ENCODE measurements around the gene EXOC2.

EXOC2 gene

GRCh38 chr6:729606-730320 is 36.8 kb upstream of the EXOC2 start:
- no peaks in the 10 kb centered on the region; the same call in 1 of the 2 replicates for H3K27me3 ChIP-seq (ENCODE audit: insufficient read depth, low read length)
- no peak for TF ChIP-seq CTCF (IDR thresholded peaks at IDR 0.05; ENCODE audit: low read length)
- no peak for TF ChIP-seq EZH2 (IDR thresholded peaks at IDR 0.05; ENCODE audit: borderline replicate concordance, low read length)
- no peaks in the 10 kb centered on the region for H3K4me1 ChIP-seq (ENCODE audit: insufficient read depth, low read length, severe bottlenecking)
- H3K4me2 ChIP-seq (ENCODE audit: low read length): no peak overlapping the region
- no peak overlapping the region for H3K27ac ChIP-seq (ENCODE audit: low read depth, low read length, poor library complexity, severe bottlenecking)
- H3K9me2 ChIP-seq (ENCODE audit: low read depth, low read length): no peaks in the 10 kb centered on the region
- H4K20me1 ChIP-seq (ENCODE audit: insufficient read depth, low read length): no peaks in the 10 kb centered on the region
- H3K36me3 ChIP-seq (ENCODE audit: insufficient read depth, low read length): no peaks in the 10 kb centered on the region
- no peak overlapping the region for H2AFZ ChIP-seq (ENCODE audit: low read length)
- H3K4me3 ChIP-seq (ENCODE audit: low read depth, low read length, poor library complexity, severe bottlenecking): no peak overlapping the region
- no peaks in the 10 kb centered on the region for H3K79me2 ChIP-seq (ENCODE audit: insufficient read depth, low read length)
- no peak overlapping the region for H3K9ac ChIP-seq (ENCODE audit: low read length)
- no peaks in the 10 kb centered on the region for H3F3A ChIP-seq (ENCODE audit: insufficient read depth, low read length)
- H3K9me3 ChIP-seq (ENCODE audit: low read length): no peaks in the 10 kb centered on the region

- H3K27me3 ChIP-seq (ENCODE audit: insufficient read depth, low read length): no peaks in the 10 kb centered on the region; the same call in 1 of the 2 replicates
These were observed 34.9 kb upstream of the EXOC2 start for GRCh38 chr6:727856-728255.

GRCh38 chr6:723540-723939 is 30.6 kb upstream of the EXOC2 start:
- TF ChIP-seq CTCF (IDR thresholded peaks at IDR 0.05; ENCODE audit: low read length) (no peak), EZH2 (IDR thresholded peaks at IDR 0.05; ENCODE audit: borderline replicate concordance, low read length) (no peak)
- no peaks in the 10 kb centered on the region for H3K9me3 ChIP-seq (ENCODE audit: low read length)

More at GRCh38 chr6:727856-728255, 34.9 kb upstream of the EXOC2 start:
- TF ChIP-seq CTCF (IDR thresholded peaks at IDR 0.05; ENCODE audit: low read length) (no peak), EZH2 (IDR thresholded peaks at IDR 0.05; ENCODE audit: borderline replicate concordance, low read length) (no peak)
- no peaks in the 10 kb centered on the region for H3K36me3 ChIP-seq (ENCODE audit: insufficient read depth, low read length)
- H3K79me2 ChIP-seq (ENCODE audit: insufficient read depth, low read length): no peaks in the 10 kb centered on the region
- H3K9me2 ChIP-seq (ENCODE audit: low read depth, low read length): no peaks in the 10 kb centered on the region
- no peak overlapping the region for H2AFZ ChIP-seq (ENCODE audit: low read length)
- H3F3A ChIP-seq (ENCODE audit: insufficient read depth, low read length): no peaks in the 10 kb centered on the region
- H3K9me3 ChIP-seq (ENCODE audit: low read length): no peaks in the 10 kb centered on the region
- no peak overlapping the region for H3K9ac ChIP-seq (ENCODE audit: low read length)
- no peak overlapping the region for H3K4me2 ChIP-seq (ENCODE audit: low read length)
- no peaks in the 10 kb centered on the region for H4K20me1 ChIP-seq (ENCODE audit: insufficient read depth, low read length)
- no peak overlapping the region for H3K4me3 ChIP-seq (ENCODE audit: low read depth, low read length, poor library complexity, severe bottlenecking)
- H3K27ac ChIP-seq (ENCODE audit: low read depth, low read length, poor library complexity, severe bottlenecking): no peak overlapping the region
- no peaks in the 10 kb centered on the region for H3K4me1 ChIP-seq (ENCODE audit: insufficient read depth, low read length, severe bottlenecking)

More at GRCh38 chr6:723540-723939, 30.6 kb upstream of the EXOC2 start:
- H3K9ac ChIP-seq (ENCODE audit: low read length): no peak overlapping the region
- no peaks in the 10 kb centered on the region for H3F3A ChIP-seq (ENCODE audit: insufficient read depth, low read length)
- H3K4me3 ChIP-seq (ENCODE audit: low read depth, low read length, poor library complexity, severe bottlenecking): no peak overlapping the region
- no peak overlapping the region for H3K4me2 ChIP-seq (ENCODE audit: low read length)
- H3K27ac ChIP-seq (ENCODE audit: low read depth, low read length, poor library complexity, severe bottlenecking): no peak overlapping the region
- H3K79me2 ChIP-seq (ENCODE audit: insufficient read depth, low read length): no peaks in the 10 kb centered on the region
- H3K9me2 ChIP-seq (ENCODE audit: low read depth, low read length): no peaks in the 10 kb centered on the region
- H3K4me1 ChIP-seq (ENCODE audit: insufficient read depth, low read length, severe bottlenecking): peaks cover 3% of the 10 kb centered on the region
- no peaks in the 10 kb centered on the region for H3K36me3 ChIP-seq (ENCODE audit: insufficient read depth, low read length)
- no peaks in the 10 kb centered on the region for H3K27me3 ChIP-seq (ENCODE audit: insufficient read depth, low read length)
- no peaks in the 10 kb centered on the region for H4K20me1 ChIP-seq (ENCODE audit: insufficient read depth, low read length)
- no peak overlapping the region for H2AFZ ChIP-seq (ENCODE audit: low read length)

Data from OCI-LY1 (cell line).